KMS-11 (cell line): ENCODE results near the gene ARMS2.

Source experiments
- H2AFZ ChIP-seq: fragments of 200-600 bp; sonication (generic); 2 replicates; pipeline ENCODE4 v1.6.1; 2016; ENCODE audit warnings: antibody characterized with exemption, mixed run types, low read depth
- H3K27ac ChIP-seq: fragments of 200-600 bp; sonication (generic); 2 replicates; pipeline ENCODE4 v1.6.1; 2016; ENCODE audit warnings: mild to moderate bottlenecking, mixed run types
- H3K27me3 ChIP-seq: fragments of 200-600 bp; sonication (generic); 2 replicates; pipeline ENCODE4 v1.6.1; 2017; ENCODE audit warnings: mild to moderate bottlenecking, low read depth, mixed run types, moderate library complexity; ENCODE audit not compliant: insufficient read depth
- H3K36me3 ChIP-seq: fragments of 200-600 bp; sonication (generic); 2 replicates; pipeline ENCODE4 v1.6.1; 2017; ENCODE audit warnings: mild to moderate bottlenecking, mixed run types; ENCODE audit not compliant: insufficient read depth
- H3K4me1 ChIP-seq: fragments of 200-600 bp; sonication (generic); 2 replicates; pipeline ENCODE4 v1.6.1; 2016; ENCODE audit warnings: mild to moderate bottlenecking, low read depth, mixed run types; ENCODE audit not compliant: poor library complexity, severe bottlenecking
- H3K4me2 ChIP-seq: fragments of 200-600 bp; sonication (generic); 2 replicates; pipeline ENCODE4 v1.7.0; 2016; ENCODE audit warnings: mild to moderate bottlenecking, mixed run types
- H3K4me3 ChIP-seq: fragments of 200-600 bp; sonication (generic); IDR thresholded peaks from 2 replicates; pipeline ENCODE4 v1.6.1; 2017; ENCODE audit warnings: low read depth, low read length, mixed read lengths; ENCODE audit not compliant: insufficient read depth
- H3K79me2 ChIP-seq: fragments of 200-600 bp; sonication (generic); 2 replicates; pipeline ENCODE4 v1.6.1; 2016; ENCODE audit warnings: low read depth, mixed run types; ENCODE audit not compliant: insufficient read depth
- H3K9ac ChIP-seq: fragments of 200-600 bp; sonication (generic); 2 replicates; pipeline ENCODE4 v1.6.1; 2016; ENCODE audit warnings: mild to moderate bottlenecking, mixed run types
- H4K20me1 ChIP-seq: fragments of 200-600 bp; sonication (generic); 2 replicates; pipeline ENCODE4 v1.6.1; 2016; ENCODE audit warnings: mild to moderate bottlenecking, mixed run types; ENCODE audit not compliant: insufficient read depth
- TF ChIP-seq, protein P1 (sequence below): fragments of 200-600 bp; sonication (generic); conservative IDR thresholded peaks from 2 replicates; pipeline ENCODE4 v1.6.1; 2017; ENCODE audit warnings: low read depth, mild to moderate bottlenecking, antibody characterized with exemption, low read length, moderate library complexity, mixed read lengths

Gene ARMS2

DNA sequence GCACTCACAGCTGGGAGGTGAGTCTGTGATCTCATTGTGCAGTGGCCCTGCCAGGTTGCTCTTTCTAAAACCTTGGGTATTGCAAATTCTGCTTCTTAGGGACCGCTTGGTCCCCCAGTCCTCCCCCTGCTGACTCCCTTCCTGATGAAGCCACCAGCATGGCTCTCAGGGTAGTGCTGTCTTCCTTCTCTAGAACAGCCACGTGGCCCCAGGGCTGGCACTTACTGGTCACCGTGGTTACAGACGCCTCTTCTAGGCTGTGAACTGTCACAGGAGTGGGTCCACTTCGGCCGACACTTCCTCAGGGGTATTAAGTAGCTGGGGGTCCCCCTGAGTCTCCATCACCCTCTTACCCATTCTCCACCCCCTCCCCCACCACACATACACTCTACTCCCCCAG lies 4.2 kb downstream of the ARMS2 start:
- H3K27ac ChIP-seq, result no peak overlapping the region
- no peaks in the 10 kb centered on the region for H3K4me1 ChIP-seq
- no peak overlapping the region for H3K9ac ChIP-seq
- no peaks in the 10 kb centered on the region for H3K36me3 ChIP-seq
- no peak overlapping the region for H2AFZ ChIP-seq
- no peak overlapping the region for H3K4me2 ChIP-seq
- no peaks in the 10 kb centered on the region for H3K27me3 ChIP-seq
- H3K4me3 ChIP-seq, result no peak overlapping the region
- TF ChIP-seq, protein P1, sequence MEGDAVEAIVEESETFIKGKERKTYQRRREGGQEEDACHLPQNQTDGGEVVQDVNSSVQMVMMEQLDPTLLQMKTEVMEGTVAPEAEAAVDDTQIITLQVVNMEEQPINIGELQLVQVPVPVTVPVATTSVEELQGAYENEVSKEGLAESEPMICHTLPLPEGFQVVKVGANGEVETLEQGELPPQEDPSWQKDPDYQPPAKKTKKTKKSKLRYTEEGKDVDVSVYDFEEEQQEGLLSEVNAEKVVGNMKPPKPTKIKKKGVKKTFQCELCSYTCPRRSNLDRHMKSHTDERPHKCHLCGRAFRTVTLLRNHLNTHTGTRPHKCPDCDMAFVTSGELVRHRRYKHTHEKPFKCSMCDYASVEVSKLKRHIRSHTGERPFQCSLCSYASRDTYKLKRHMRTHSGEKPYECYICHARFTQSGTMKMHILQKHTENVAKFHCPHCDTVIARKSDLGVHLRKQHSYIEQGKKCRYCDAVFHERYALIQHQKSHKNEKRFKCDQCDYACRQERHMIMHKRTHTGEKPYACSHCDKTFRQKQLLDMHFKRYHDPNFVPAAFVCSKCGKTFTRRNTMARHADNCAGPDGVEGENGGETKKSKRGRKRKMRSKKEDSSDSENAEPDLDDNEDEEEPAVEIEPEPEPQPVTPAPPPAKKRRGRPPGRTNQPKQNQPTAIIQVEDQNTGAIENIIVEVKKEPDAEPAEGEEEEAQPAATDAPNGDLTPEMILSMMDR, result no peak
- no peaks in the 10 kb centered on the region for H4K20me1 ChIP-seq
- H3K79me2 ChIP-seq, result no peaks in the 10 kb centered on the region

DNA sequence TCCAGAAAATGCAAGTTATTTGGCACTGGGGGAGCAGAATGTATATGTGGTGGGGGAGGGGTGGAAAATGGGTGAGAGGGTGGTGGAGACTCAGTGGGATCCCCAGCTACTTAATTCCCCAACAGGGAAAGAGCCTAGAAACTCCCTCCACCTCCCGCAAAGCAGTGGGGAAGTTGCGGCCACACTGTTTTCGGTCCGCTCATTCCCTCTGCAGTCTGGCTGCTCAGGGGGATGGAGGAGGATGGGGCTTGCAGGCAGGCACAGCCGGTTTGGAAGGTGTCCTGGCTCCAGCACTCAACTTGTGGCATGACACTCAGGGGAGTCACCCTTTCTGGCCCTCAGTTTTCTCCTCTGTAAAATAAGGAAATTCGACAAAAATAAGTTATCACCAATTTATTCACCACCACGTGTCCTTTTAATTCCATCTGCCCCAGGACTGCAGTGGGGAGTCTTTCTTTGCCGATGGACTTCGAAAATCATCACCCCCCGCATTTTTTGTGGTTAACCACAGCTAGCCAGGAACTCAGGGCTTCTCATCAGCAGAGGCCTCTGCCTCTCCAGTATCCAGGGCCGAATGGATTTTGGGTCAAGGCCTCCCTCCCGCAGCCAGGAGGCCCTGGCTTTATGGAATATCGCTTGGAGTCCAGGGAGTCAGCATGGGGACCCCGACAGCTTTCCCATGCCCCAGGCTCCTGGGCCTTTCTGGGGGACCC lies 5.3 kb downstream of the ARMS2 start:
- TF ChIP-seq, protein P1, result no peak
- H3K9ac ChIP-seq, result no peak overlapping the region
- H3K4me1 ChIP-seq, result no peaks in the 10 kb centered on the region
- no peak overlapping the region for H3K27ac ChIP-seq
- no peaks in the 10 kb centered on the region for H3K36me3 ChIP-seq
- no peak overlapping the region for H3K4me3 ChIP-seq
- H3K27me3 ChIP-seq, result no peaks in the 10 kb centered on the region
- no peaks in the 10 kb centered on the region for H3K79me2 ChIP-seq
- H2AFZ ChIP-seq, result no peak overlapping the region
- H3K4me2 ChIP-seq, result no peak overlapping the region
- H4K20me1 ChIP-seq, result no peaks in the 10 kb centered on the region

DNA sequence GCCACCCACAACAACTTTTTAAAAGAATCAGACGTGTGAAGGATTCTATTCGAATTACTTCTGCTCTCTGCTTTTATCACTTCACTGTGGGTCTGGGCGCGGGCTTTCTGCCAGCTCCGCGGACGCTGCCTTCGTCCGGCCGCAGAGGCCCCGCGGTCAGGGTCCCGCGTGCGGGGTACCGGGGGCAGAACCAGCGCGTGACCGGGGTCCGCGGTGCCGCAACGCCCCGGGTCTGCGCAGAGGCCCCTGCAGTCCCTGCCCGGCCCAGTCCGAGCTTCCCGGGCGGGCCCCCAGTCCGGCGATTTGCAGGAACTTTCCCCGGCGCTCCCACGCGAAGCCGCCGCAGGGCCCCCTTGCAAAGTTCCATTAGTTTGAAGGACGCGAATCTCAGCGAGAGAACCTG lies 6.4 kb downstream of the ARMS2 start:
- TF ChIP-seq, protein P1, result no peak
- Histone ChIP-seq H3K4me1 (no peaks in the 10 kb centered on the region), H3K9ac (no peak overlapping the region), H3K4me2 (no peak overlapping the region), H3K27me3 (no peaks in the 10 kb centered on the region), H3K4me3 (no peak overlapping the region), H4K20me1 (no peaks in the 10 kb centered on the region), H3K79me2 (no peaks in the 10 kb centered on the region), H3K27ac (no peak overlapping the region), H3K36me3 (no peaks in the 10 kb centered on the region), H2AFZ (no peak overlapping the region)

DNA sequence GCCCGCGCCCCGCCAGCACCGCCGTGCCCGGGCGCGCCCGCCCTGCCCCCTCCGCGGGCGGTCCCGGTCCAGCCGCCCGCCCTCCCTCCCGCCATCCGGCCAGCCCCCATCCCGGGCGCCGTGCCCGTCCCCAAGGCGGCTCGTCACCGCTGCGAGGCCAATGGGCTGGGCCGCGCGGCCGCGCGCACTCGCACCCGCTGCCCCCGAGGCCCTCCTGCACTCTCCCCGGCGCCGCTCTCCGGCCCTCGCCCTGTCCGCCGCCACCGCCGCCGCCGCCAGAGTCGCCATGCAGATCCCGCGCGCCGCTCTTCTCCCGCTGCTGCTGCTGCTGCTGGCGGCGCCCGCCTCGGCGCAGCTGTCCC lies 6.9 kb downstream of the ARMS2 start, which contains the start of gene HTRA1:
HTRA1 (plus strand) TSS at position 187 of the 362 bp plus-strand sequence; CDS start at position 287, 100 bp downstream.
- Histone ChIP-seq H3K4me3 (no peak within 1 kb of the TSS), H3K36me3 (no peaks in the 10 kb centered on the region), H3K4me1 (no peaks in the 10 kb centered on the region), H3K9ac (no peak within 1 kb of the TSS), H3K27ac (no peak within 1 kb of the TSS), H2AFZ (no peak within 1 kb of the TSS), H3K4me2 (no peak within 1 kb of the TSS), H3K79me2 (no peaks in the 10 kb centered on the region), H3K27me3 (no peaks in the 10 kb centered on the region), H4K20me1 (no peaks in the 10 kb centered on the region)
- TF ChIP-seq, protein P1, result no peak
